HepG2 (cell line): ENCODE measurements around the gene ZNF446. TPM values are rescaled to one million over a fixed set of nuclear protein-coding genes. Genes with fewer than 3 reads are reported as not detected.
A peak's percentile ranks its signal among the peaks of the same experiment; 100 is the strongest.

Source experiments
- FOXA1 ChIP-seq, 2 experiments: fragments of 450-650 bp in 1 of 2; sonication (generic) in 1 of 2; formaldehyde crosslinking in 1 of 2; IDR thresholded peaks; 2 replicates each; pipeline versions ENCODE4 v1.4.0 to v1.6.1; 2016 to 2020; ENCODE audit warnings: missing genetic modification reagents in 1 of 2
- HNRNPK ChIP-seq: fragments of 200-400 bp; formaldehyde crosslinking; IDR thresholded peaks from 2 replicates; pipeline ENCODE4 v1.6.1; 2018; ENCODE audit warnings: low read length, low read depth, moderate library complexity, mild to moderate bottlenecking; ENCODE audit not compliant: poor library complexity, severe bottlenecking
- MAFK ChIP-seq, 2 experiments: IDR thresholded peaks in 1 of 2; conservative IDR thresholded peaks in 1 of 2; 2 replicates each; pipeline ENCODE4 v1.6.1; 2011; ENCODE audit warnings: improper control_type of control experiment in 2 of 2, low read length in 2 of 2
- NFKBIZ ChIP-seq: IDR thresholded peaks from 2 replicates; pipeline ENCODE4 v1.6.1; 2018; ENCODE audit warnings: missing genetic modification reagents, missing compliant biosample characterization
- PAX8 ChIP-seq: sonication (generic); formaldehyde crosslinking; IDR thresholded peaks from 2 replicates; pipeline ENCODE4 v1.8.0; 2022; ENCODE audit warnings: mild to moderate bottlenecking, missing genetic modification reagents, borderline replicate concordance
- PRMT3 ChIP-seq: sonication (generic); formaldehyde crosslinking; IDR thresholded peaks from 2 replicates; pipeline ENCODE4 v1.8.1; 2022; ENCODE audit warnings: low read depth, mild to moderate bottlenecking, moderate library complexity, missing genetic modification reagents, borderline replicate concordance
- TAF15 ChIP-seq: fragments of 200-400 bp; formaldehyde crosslinking; IDR thresholded peaks from one replicate; pipeline ENCODE4 v1.6.1; 2018; ENCODE audit warnings: mild to moderate bottlenecking, low read depth, low read length; ENCODE audit not compliant: poor library complexity, severe bottlenecking
- XBP1 ChIP-seq: sonication (generic); formaldehyde crosslinking; IDR thresholded peaks from 2 replicates; pipeline ENCODE4 v1.5.0; 2020; ENCODE audit warnings: missing genetic modification reagents
- ZFP82 ChIP-seq: sonication (generic); formaldehyde crosslinking; IDR thresholded peaks from 2 replicates; pipeline ENCODE4 v1.5.1; 2020; ENCODE audit warnings: mild to moderate bottlenecking, missing genetic modification reagents, borderline replicate concordance
- ZNF446 ChIP-seq: sonication (generic); formaldehyde crosslinking; IDR thresholded peaks from 2 replicates; pipeline ENCODE4 v1.5.0; 2020; ENCODE audit warnings: mild to moderate bottlenecking, missing genetic modification reagents
- ZNF460 ChIP-seq: sonication (generic); formaldehyde crosslinking; IDR thresholded peaks from 2 replicates; pipeline ENCODE4 v1.5.1; 2020; ENCODE audit warnings: missing genetic modification reagents, mild to moderate bottlenecking, borderline replicate concordance
- ZNF678 ChIP-seq: sonication (generic); formaldehyde crosslinking; IDR thresholded peaks from 2 replicates; pipeline ENCODE4 v1.4.0; 2020; ENCODE audit warnings: mild to moderate bottlenecking, missing genetic modification reagents
- ZNF776 ChIP-seq: sonication (generic); formaldehyde crosslinking; IDR thresholded peaks from 2 replicates; pipeline ENCODE4 v1.4.0; 2020; ENCODE audit warnings: mild to moderate bottlenecking, missing genetic modification reagents
- ZSCAN30 ChIP-seq: sonication (generic); formaldehyde crosslinking; IDR thresholded peaks from 2 replicates; pipeline ENCODE4 v1.5.0; 2020; ENCODE audit warnings: mild to moderate bottlenecking, missing genetic modification reagents
- polyA plus RNA-seq, 8 experiments: library from polyadenylated mRNA; depleted of rRNA in 3 of 8; stranded (reverse) in 7 of 8; unstranded in 1 of 8; fragments of >200 nt; fragmentation: Illumina TruSeq in 4 of 8; extraction: Trizol in 4 of 8; gene quantifications; 2 replicates each; pipeline versions ENCODE4 v1.2.1 to v1.2.3, GENCODE V29; 2011 to 2016; ENCODE audit warnings: low read depth in 4 of 8, missing spikeins in 1 of 8, mixed read lengths in 1 of 8; ENCODE audit not compliant: insufficient read depth in 1 of 8
- total RNA-seq, 5 experiments: library from RNA; depleted of rRNA; stranded (reverse); fragments of >200 nt; fragmentation: Illumina TruSeq; extraction: Trizol; gene quantifications; 2 replicates each; pipeline ENCODE4 v1.2.3, GENCODE V29; 2016; ENCODE audit warnings: low read depth in 1 of 5
- TF ChIP-seq, protein P1 (sequence below): sonication (generic); formaldehyde crosslinking; IDR thresholded peaks from 2 replicates; pipeline ENCODE4 v1.4.0; 2020; ENCODE audit warnings: mild to moderate bottlenecking, missing genetic modification reagents, borderline replicate concordance
- TF ChIP-seq, protein P2 (sequence below): sonication (generic); formaldehyde crosslinking; IDR thresholded peaks from 2 replicates; pipeline ENCODE4 v1.5.1; 2020; ENCODE audit warnings: mild to moderate bottlenecking, missing genetic modification reagents, borderline replicate concordance
- TF ChIP-seq, protein P3 (sequence below): IDR thresholded peaks from 2 replicates; pipeline ENCODE4 v1.6.1; 2016; ENCODE audit warnings: missing compliant biosample characterization, missing genetic modification reagents, borderline replicate concordance
- TF ChIP-seq, protein P4 (sequence below), 2 experiments: sonication (generic) in 1 of 2; formaldehyde crosslinking in 1 of 2; IDR thresholded peaks; 2 replicates each; pipeline versions ENCODE4 v1.4.0 to v1.6.1; 2018 to 2020; ENCODE audit warnings: missing genetic modification reagents in 2 of 2, borderline replicate concordance in 1 of 2, low read depth in 1 of 2, mild to moderate bottlenecking in 1 of 2, missing biosample characterization in 1 of 2

ZNF446 gene
- total and polyA plus RNA-seq, 2 of the 13 experiments (the other 11 are each of a cell fraction or from before 2014, with no cell fraction given), result 3.0 to 3.6 TPM

GRCh38 chr19:58510084-58510862 lies 34.1 kb downstream of the ZNF446 start (continued):
- TF ChIP-seq NFKBIZ (CRISPR knock-in tag), result no peak
- TF ChIP-seq ZSCAN30 (CRISPR knock-in tag), result no peak
- no peak for TF ChIP-seq PRMT3
- TF ChIP-seq, protein P1, sequence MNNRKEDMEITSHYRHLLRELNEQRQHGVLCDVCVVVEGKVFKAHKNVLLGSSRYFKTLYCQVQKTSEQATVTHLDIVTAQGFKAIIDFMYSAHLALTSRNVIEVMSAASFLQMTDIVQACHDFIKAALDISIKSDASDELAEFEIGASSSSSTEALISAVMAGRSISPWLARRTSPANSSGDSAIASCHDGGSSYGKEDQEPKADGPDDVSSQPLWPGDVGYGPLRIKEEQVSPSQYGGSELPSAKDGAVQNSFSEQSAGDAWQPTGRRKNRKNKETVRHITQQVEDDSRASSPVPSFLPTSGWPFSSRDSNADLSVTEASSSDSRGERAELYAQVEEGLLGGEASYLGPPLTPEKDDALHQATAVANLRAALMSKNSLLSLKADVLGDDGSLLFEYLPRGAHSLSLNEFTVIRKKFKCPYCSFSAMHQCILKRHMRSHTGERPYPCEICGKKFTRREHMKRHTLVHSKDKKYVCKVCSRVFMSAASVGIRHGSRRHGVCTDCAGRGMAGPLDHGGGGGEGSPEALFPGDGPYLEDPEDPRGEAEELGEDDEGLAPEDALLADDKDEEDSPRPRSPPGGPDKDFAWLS, result no peak
- TF ChIP-seq, protein P2, sequence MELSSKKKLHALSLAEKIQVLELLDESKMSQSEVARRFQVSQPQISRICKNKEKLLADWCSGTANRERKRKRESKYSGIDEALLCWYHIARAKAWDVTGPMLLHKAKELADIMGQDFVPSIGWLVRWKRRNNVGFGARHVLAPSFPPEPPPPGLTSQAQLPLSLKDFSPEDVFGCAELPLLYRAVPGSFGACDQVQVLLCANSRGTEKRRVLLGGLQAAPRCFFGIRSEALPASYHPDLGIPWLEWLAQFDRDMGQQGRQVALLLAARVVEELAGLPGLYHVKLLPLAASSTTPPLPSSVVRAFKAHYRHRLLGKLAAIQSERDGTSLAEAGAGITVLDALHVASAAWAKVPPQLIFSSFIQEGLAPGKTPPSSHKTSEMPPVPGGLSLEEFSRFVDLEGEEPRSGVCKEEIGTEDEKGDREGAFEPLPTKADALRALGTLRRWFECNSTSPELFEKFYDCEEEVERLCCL (CRISPR knock-in tag), result no peak
- TF ChIP-seq, protein P3, sequence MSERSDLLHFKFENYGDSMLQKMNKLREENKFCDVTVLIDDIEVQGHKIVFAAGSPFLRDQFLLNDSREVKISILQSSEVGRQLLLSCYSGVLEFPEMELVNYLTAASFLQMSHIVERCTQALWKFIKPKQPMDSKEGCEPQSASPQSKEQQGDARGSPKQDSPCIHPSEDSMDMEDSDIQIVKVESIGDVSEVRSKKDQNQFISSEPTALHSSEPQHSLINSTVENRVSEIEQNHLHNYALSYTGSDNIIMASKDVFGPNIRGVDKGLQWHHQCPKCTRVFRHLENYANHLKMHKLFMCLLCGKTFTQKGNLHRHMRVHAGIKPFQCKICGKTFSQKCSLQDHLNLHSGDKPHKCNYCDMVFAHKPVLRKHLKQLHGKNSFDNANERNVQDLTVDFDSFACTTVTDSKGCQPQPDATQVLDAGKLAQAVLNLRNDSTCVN (CRISPR knock-in tag), result no peak
- TF ChIP-seq, protein P4, sequence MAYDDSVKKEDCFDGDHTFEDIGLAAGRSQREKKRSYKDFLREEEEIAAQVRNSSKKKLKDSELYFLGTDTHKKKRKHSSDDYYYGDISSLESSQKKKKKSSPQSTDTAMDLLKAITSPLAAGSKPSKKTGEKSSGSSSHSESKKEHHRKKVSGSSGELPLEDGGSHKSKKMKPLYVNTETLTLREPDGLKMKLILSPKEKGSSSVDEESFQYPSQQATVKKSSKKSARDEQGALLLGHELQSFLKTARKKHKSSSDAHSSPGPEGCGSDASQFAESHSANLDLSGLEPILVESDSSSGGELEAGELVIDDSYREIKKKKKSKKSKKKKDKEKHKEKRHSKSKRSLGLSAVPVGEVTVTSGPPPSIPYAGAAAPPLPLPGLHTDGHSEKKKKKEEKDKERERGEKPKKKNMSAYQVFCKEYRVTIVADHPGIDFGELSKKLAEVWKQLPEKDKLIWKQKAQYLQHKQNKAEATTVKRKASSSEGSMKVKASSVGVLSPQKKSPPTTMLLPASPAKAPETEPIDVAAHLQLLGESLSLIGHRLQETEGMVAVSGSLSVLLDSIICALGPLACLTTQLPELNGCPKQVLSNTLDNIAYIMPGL (CRISPR knock-in tag; IDR thresholded peaks at IDR 0.05; ENCODE audit: borderline replicate concordance in 1 of 2, low read depth in 1 of 2), result 0 out of 4 replicates have a peak, but pooled peaks of 1 of the 2 experiments have one; percentile 6
- TF ChIP-seq ZNF776 (CRISPR knock-in tag), result no peak
- no peak for TF ChIP-seq PAX8
- TF ChIP-seq TAF15, result no peak
- no peak for TF ChIP-seq ZNF446 (CRISPR knock-in tag)
- no peak for TF ChIP-seq HNRNPK
- no peak for TF ChIP-seq ZNF460 (CRISPR knock-in tag)
- TF ChIP-seq ZFP82 (CRISPR knock-in tag), result no peak
- TF ChIP-seq FOXA1 (IDR thresholded peaks at IDR 0.05), result no peak
- peak; percentile 45; the same call in 1 of the 2 replicates for TF ChIP-seq FOXA1 (CRISPR knock-in tag; IDR thresholded peaks at IDR 0.05)
- TF ChIP-seq MAFK (conservative IDR thresholded peaks at IDR 0.05 in 1 of 2, IDR thresholded peaks at IDR 0.05 in 1 of 2; ENCODE audit: low read length in 2 of 2), result no peak
- TF ChIP-seq XBP1, result no peak
- TF ChIP-seq ZNF678, result no peak
